HG03064 (cell line): ENCODE results near the gene SLC26A2.
"Not testable (repeated sequence)": the region's sequence is repeated elsewhere in the genome, so short reads cannot be mapped to it uniquely, and the experiment has no call there.

Experiments used
- ATAC-seq: cut with Tn5 transposase; IDR thresholded peaks from one replicate; pipeline ENCODE4 v1.9.1; 2021; ENCODE audit warnings: low read depth; ENCODE audit not compliant: unreplicated experiment

SLC26A2 gene

GRCh38 chr5:149936044-149936699, 24.4 kb upstream of the SLC26A2 start:
- no peak for ATAC-seq

GRCh38 chr5:149936700-149937091, 23.9 kb upstream of the SLC26A2 start:
- ATAC-seq, result no peak

GRCh38 chr5:149937610-149938009, 22.9 kb upstream of the SLC26A2 start:
- ATAC-seq, result no peak

GRCh38 chr5:149938279-149938678, 22.3 kb upstream of the SLC26A2 start:
- ATAC-seq, result no peak

GRCh38 chr5:149938791-149939358, 21.7 kb upstream of the SLC26A2 start:
- ATAC-seq, result no peak

- ATAC-seq, result no peak
Observed at GRCh38 chr5:149939546-149939945, 21.0 kb upstream of the SLC26A2 start.

GRCh38 chr5:149940077-149940574, 20.4 kb upstream of the SLC26A2 start:
- no peak for ATAC-seq

- ATAC-seq, result no peak
Observed at GRCh38 chr5:149940941-149941644, 19.5 kb upstream of the SLC26A2 start.

- ATAC-seq, result no peak
Observed at GRCh38 chr5:149941795-149942194, 18.8 kb upstream of the SLC26A2 start.

- ATAC-seq, result no peak
Observed at GRCh38 chr5:149942199-149942598, 18.4 kb upstream of the SLC26A2 start.

GRCh38 chr5:149942741-149943169, 17.8 kb upstream of the SLC26A2 start:
- not testable (repeated sequence) for ATAC-seq

- not testable (repeated sequence) for ATAC-seq
Observed at GRCh38 chr5:149943177-149943949, 17.2 kb upstream of the SLC26A2 start.

- no peak for ATAC-seq
Observed at GRCh38 chr5:149944666-149945065, 15.9 kb upstream of the SLC26A2 start, which contains the start of gene PDE6A. Gene PDE6A, minus strand, starts transcription at chr5:149944793. Its CDS starts 120 bp downstream, at chr5:149944673.

- ATAC-seq, result no peak
Observed at GRCh38 chr5:149946118-149946517, 14.4 kb upstream of the SLC26A2 start.

- ATAC-seq, result no peak
Observed at GRCh38 chr5:149948993-149949392, 11.6 kb upstream of the SLC26A2 start.

- no peak for ATAC-seq
Observed at GRCh38 chr5:149951138-149951749, 9.3 kb upstream of the SLC26A2 start.

GRCh38 chr5:149953436-149954121, 7.0 kb upstream of the SLC26A2 start:
- no peak for ATAC-seq

- ATAC-seq, result no peak
Observed at GRCh38 chr5:149954798-149955197, 5.8 kb upstream of the SLC26A2 start.

GRCh38 chr5:149956685-149957084, 3.9 kb upstream of the SLC26A2 start:
- ATAC-seq, result no peak

- ATAC-seq, result no peak
Observed at GRCh38 chr5:149957855-149958254, 2.7 kb upstream of the SLC26A2 start.
